Measurements from ENCODE around the gene KNL1.

DNA sequence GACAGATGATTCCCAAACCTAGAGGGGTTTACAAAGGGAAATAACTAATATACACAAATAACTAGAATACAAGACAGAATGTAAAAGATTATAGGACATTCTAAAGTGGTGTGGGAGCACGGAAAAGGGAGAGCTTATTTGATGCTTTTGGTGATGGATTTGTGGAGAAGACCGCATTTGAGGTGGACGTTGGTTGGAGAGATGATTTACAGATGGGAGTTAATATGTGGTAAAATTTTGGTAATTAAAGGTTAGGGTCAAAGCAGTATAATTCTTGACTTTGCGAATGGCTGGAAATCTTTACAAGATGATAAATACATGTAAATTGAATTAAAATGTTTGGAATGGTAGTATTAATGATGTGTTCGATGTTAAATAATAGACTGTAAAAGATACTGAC lies 1.2 kb downstream of the KNL1 start:
- TF ChIP-seq, protein P1, sequence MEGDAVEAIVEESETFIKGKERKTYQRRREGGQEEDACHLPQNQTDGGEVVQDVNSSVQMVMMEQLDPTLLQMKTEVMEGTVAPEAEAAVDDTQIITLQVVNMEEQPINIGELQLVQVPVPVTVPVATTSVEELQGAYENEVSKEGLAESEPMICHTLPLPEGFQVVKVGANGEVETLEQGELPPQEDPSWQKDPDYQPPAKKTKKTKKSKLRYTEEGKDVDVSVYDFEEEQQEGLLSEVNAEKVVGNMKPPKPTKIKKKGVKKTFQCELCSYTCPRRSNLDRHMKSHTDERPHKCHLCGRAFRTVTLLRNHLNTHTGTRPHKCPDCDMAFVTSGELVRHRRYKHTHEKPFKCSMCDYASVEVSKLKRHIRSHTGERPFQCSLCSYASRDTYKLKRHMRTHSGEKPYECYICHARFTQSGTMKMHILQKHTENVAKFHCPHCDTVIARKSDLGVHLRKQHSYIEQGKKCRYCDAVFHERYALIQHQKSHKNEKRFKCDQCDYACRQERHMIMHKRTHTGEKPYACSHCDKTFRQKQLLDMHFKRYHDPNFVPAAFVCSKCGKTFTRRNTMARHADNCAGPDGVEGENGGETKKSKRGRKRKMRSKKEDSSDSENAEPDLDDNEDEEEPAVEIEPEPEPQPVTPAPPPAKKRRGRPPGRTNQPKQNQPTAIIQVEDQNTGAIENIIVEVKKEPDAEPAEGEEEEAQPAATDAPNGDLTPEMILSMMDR (IDR thresholded peaks at IDR 0.05) = no peak
- no peak for TF ChIP-seq POLR2A (IDR thresholded peaks at IDR 0.05)
